CMK (cell line): ENCODE measurements around the gene PRKD1.
"Not testable (repeated sequence)": the region's sequence is repeated elsewhere in the genome, so short reads cannot be mapped to it uniquely, and the experiment has no call there.

Source experiments
- DNase-seq: peaks from one replicate; pipeline ENCODE4 v3.0.0-alpha.2; 2010; ENCODE audit warnings: low read depth

The PRKD1 gene

GRCh38 chr14:29900609-29901350 is 26.9 kb downstream of the PRKD1 start:
- DNase-seq = no peak

DNA sequence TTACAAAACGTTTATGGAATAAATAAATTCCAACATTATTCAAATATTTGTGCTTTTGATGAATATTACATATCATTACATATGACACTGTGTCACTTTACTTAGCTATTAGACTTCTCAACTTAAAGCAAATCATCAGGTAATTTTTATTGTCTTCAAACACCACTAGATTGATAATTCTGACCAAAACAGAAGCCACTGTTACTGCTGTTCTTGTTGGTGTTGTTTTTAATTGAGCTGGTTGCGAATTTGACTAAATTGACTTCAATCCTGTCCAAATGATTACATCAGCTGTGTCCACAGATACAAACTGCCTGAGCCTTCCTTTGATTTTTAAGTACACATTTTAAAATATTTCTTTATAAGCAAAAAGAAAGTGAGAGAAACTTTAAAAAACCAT is 29.2 kb downstream of the PRKD1 start:
- DNase-seq = no peak

DNA sequence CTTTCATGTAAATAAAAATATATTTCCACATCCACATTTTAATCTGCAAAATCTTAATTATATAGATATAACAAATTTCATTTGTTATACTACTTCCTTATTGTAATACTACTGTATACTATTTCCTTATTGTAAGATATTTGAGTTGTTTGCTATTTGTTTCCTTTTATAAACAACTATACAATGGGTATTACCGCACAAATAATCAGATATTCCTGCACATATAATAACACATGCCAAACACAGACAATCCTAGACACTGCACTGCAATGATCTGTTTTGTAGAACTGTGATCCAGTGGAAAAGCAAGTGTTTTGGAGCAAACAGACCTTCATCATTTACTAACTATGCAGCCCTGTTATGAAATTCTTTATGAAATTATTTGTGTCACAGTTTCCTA is 30.5 kb downstream of the PRKD1 start:
- DNase-seq = no peak

DNA sequence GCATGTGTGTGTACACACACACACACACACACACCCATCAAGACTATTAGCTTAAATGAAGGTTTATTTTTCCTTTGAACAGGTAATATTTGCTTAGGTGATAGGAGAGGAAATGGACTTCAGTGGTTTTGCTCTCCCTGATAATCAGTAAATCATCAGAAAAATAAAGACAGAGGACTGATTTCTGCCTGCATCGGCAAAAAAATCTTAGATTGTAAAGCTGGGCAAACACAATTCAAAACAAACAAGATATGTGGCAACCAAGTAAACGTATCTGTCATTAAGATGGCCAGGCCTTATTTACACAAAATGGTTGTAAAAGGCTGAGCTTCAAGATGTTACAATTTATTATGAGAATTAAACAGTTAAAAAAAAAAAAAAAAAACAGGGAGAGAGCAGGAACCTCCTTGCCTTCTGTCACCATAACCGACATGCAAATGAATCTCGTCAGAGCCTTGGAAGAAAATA is 31.3 kb downstream of the PRKD1 start:
- no peak for DNase-seq

GRCh38 chr14:29895591-29896083 is 32.0 kb downstream of the PRKD1 start:
- no peak for DNase-seq

DNA sequence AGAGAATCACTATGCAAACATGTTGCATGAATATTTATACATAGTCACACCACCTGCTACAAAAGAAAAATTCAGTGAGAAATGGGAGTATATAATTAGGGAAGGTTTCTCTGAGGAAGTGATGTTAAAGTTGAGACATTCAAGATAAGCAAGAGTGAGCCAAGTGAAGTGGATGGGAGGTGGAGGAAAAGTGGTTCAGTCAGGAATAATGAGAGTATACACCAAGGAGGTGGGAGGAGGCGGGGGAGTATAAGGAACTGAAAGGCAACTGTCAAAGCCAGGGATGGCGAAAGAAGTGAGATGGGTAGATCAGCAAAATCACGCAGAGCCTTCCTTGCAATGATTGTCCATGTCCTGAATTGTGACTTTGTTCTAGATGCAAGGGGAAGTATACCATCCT is 33.7 kb downstream of the PRKD1 start:
- DNase-seq = no peak

DNA sequence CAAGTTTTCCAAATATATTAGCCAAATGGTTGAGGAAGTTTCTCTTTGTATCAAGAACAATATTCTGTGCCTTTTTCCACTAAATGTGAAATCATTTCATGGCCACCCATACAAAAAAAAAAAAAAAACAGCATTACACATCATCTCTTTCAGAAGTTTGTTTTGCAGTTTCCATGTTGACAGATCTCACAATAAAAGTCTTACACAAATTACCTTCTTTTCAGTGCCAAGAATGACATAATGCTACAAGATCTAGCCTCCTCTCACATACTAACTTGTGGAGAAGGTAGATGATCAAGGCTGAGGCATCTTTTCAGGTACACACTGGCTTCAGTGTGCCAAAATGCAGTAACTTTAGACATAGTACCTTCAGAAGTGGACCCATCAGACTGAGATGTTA is 35.3 kb downstream of the PRKD1 start:
- no peak for DNase-seq

DNA sequence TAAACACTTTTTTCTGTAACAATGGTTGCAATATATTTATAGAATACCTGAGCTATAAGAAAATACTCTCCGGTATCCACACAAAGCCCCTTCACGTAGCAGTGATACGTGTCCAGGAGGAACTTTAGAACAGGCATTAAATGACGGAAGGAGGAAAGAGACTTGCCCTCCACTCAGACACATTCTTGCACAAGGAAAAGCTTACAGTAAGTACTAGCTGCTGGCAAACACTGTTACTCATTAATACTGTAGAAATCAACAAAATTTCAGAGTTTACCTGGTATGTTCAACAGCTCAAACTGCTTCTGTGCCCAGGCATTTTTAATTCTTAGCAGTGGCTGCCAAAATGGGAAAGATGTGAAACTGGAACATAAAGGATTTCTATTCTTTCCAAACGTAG is 41.7 kb downstream of the PRKD1 start:
- DNase-seq = no peak

DNA sequence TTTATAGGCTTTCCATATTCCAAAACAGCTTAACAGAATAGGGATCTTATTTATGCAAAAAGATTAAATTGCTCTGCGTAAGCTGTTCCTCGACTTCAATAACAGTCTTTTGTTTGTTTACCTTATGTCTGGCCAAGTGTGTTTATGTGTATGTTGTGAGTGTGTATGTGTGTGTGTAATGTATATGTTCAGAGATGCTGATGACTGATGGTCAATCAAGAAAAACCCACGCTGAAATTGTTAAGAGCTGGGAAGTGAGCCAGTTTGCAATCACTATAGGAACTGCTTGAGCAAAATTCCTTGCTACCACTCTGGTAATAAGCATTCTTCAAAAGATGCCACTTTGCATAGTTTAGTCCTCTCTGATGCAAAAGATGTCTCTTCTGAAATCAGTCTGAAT is 59.6 kb downstream of the PRKD1 start:
- no peak for DNase-seq

GRCh38 chr14:29865299-29865698 is 62.3 kb downstream of the PRKD1 start:
- DNase-seq = no peak

DNA sequence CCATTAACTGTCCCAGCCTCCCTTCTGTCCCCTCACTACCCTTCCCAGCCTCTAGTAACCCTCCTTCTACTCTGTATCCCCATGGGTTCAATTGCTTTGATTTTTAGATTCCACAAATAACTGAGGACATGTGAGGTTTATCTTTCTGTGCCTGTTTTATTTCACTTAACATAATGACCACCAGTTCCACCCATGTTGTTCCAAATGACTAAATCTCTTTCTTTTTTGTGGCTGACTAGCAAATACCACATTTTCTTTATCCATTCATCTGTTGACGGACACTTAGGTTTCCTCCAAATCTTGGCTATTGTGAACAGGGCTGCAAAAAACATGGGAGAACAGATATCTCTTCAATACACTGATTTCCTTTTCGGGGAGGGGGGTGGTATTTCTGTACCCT is 65.7 kb downstream of the PRKD1 start:
- no peak for DNase-seq

- DNase-seq = no peak
Measured at GRCh38 chr14:29858299-29858698, 69.3 kb downstream of the PRKD1 start.

GRCh38 chr14:29857551-29857950 is 70.1 kb downstream of the PRKD1 start:
- no peak for DNase-seq

DNA sequence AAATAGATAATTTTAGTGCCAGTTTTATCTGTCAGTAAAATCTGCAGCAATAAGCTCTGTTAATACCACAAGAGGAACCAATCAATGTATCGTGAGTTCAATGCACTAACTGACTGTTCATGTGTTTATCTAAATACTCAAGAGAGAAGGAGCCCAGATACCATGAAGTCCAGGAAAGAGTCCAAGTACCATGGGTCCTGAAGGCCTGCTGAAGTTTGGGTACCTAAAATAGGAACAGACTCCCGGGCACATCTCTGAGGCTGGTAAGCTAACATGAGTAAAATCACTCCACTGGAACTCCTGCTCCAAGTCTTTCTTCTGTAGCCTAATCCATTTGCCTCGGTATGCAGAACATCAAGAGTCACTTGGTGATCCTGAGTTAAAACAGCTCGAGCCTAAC is 71.1 kb downstream of the PRKD1 start:
- DNase-seq = no peak

GRCh38 chr14:29853691-29854090 is 74.0 kb downstream of the PRKD1 start:
- not testable (repeated sequence) for DNase-seq

DNA sequence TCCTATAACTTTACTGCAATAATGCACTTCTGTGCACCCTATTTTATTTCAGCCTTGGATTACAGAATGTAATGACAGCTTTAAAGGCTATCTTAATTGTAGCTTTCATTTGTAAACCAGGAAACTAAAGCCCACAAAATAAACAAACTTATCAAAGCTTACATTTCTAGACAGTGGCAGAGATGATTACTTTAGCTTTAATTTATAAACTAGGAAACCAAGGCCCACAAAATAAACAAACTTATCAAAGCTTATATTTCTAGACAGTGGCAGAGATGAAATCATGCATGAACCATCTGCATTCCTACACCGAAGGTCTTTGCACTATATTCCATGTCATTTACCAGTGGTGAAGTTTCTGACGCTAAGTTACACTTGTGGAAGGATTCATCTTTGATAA is 74.4 kb downstream of the PRKD1 start:
- no peak for DNase-seq

GRCh38 chr14:29851397-29851796 is 76.2 kb downstream of the PRKD1 start:
- DNase-seq = no peak

DNA sequence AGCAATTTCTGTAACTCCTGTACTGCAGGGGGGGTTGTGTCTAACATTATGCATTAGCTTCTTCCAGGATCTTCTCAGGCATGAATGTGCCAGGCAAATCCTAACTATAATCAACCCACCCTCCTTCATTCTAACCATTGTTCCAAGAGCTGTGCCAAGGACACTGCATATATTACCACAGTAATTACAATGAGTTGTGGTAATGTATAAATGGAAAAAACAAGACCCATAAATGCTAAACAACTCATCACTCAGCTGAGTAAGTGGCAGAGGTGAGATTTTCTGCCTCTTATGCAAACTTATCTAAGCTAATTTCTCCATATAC is 80.6 kb downstream of the PRKD1 start:
- no peak for DNase-seq

GRCh38 chr14:29846339-29847055 is 81.2 kb downstream of the PRKD1 start:
- DNase-seq = no peak

- no peak for DNase-seq
Measured at GRCh38 chr14:29843981-29844380, 83.7 kb downstream of the PRKD1 start.

DNA sequence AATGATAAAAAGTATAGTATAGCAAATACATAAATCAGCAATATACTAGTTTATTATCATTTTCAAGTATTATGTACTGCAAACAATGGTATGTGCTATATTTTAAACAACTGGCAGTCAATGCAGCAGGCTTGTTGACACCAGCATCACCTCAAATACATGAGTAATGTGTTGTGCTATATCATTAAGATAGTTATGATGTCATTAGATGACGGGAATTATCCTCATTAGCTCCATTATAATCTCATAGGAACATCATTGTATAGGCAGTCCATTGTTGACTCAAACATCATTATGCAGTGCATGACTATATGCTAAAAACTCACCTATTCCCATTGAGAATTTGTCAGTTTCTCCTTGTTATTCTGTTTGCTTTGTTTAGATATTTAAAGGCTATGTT is 85.4 kb downstream of the PRKD1 start:
- no peak for DNase-seq

DNA sequence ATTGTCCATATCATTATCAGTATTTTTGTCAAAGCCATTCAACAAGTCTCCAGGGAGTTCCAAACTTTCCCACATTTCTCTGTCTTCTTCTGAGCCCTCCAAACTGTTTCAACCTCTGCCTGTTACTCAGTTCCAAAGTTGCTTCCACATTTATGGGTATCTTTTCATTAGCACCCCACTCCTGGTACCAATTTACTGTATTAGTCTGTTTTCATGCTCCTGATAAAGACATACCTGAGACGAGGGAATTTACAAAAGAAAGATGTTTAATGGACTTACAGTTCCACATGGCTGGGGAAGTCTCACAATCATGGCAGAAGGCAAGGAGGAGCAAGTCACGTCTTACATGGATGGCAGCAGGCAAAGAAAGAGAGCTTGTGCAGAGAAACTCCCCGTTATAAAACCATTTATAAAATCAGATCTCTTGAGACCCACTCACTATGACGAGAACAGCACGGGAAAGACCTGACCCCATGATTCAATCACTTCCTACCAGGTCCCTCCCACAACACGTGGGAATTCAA is 87.2 kb downstream of the PRKD1 start:
- DNase-seq = not testable (repeated sequence)

GRCh38 chr14:29839691-29840090 is 88.0 kb downstream of the PRKD1 start:
- DNase-seq = not testable (repeated sequence)
